Hepatocyte (in vitro differentiated cells): ENCODE results near the gene CASP2. TPM values are rescaled to one million over a fixed set of nuclear protein-coding genes. Genes with fewer than 3 reads are reported as not detected.

Experiments used
- DNase-seq: peaks from one replicate; pipeline ENCODE4 v3.0.0-alpha.2; 2016; ENCODE audit warnings: low spot score
- H2AFZ ChIP-seq: fragments of 200-600 bp; sonication (generic); 2 replicates; pipeline ENCODE4 v1.6.0; 2016; ENCODE audit warnings: antibody characterized with exemption, mild to moderate bottlenecking
- H3K27ac ChIP-seq: fragments of 200-600 bp; sonication (generic); 2 replicates; pipeline ENCODE4 v1.5.1; 2016; ENCODE audit warnings: mild to moderate bottlenecking
- H3K27me3 ChIP-seq: fragments of 200-600 bp; sonication (generic); 2 replicates; pipeline ENCODE4 v1.6.1; 2016
- H3K36me3 ChIP-seq: fragments of 200-600 bp; sonication (generic); replicated peaks from 2 replicates; pipeline ENCODE4 v1.5.1; 2016; ENCODE audit warnings: low read depth; ENCODE audit not compliant: insufficient read depth
- H3K4me1 ChIP-seq: fragments of 200-600 bp; sonication (generic); 2 replicates; pipeline ENCODE4 v1.5.1; 2016; ENCODE audit warnings: mild to moderate bottlenecking, moderate library complexity; ENCODE audit not compliant: insufficient read depth
- H3K4me2 ChIP-seq: fragments of 200-600 bp; sonication (generic); 2 replicates; pipeline ENCODE4 v1.6.0; 2016
- H3K4me3 ChIP-seq: fragments of 200-600 bp; sonication (generic); 2 replicates; pipeline ENCODE4 v1.5.1; 2016; ENCODE audit warnings: mild to moderate bottlenecking
- H3K79me2 ChIP-seq: fragments of 200-600 bp; sonication (generic); 2 replicates; pipeline ENCODE4 v1.6.0; 2017; ENCODE audit warnings: mild to moderate bottlenecking
- H3K9me2 ChIP-seq: fragments of 200-600 bp; sonication (generic); replicated peaks from 2 replicates; pipeline ENCODE4 v1.6.0; 2017; ENCODE audit warnings: mild to moderate bottlenecking; ENCODE audit not compliant: insufficient read depth
- H3K9me3 ChIP-seq: fragments of 200-600 bp; sonication (generic); 2 replicates; pipeline ENCODE4 v1.5.1; 2016; ENCODE audit warnings: low read depth, mild to moderate bottlenecking
- H4K20me1 ChIP-seq: fragments of 200-600 bp; sonication (generic); 2 replicates; pipeline ENCODE4 v1.6.0; 2016; ENCODE audit warnings: mild to moderate bottlenecking; ENCODE audit not compliant: insufficient read depth, poor library complexity, severe bottlenecking
- CTCF ChIP-seq: fragments of 200-600 bp; sonication (generic); IDR thresholded peaks from 2 replicates; pipeline ENCODE4 v1.5.1; 2016; ENCODE audit warnings: antibody characterized with exemption, mild to moderate bottlenecking; ENCODE audit not compliant: poor library complexity
- EZH2 ChIP-seq: fragments of 200-600 bp; sonication (generic); IDR thresholded peaks from 2 replicates; pipeline ENCODE4 v1.6.1; 2016; ENCODE audit warnings: antibody characterized with exemption, mild to moderate bottlenecking, borderline replicate concordance
- EZH2phosphoT487 ChIP-seq: fragments of 200-600 bp; sonication (generic); IDR thresholded peaks from one replicate; pipeline ENCODE4 v1.6.1; 2018; ENCODE audit warnings: antibody characterized with exemption, mild to moderate bottlenecking, low read depth, moderate library complexity; ENCODE audit not compliant: unreplicated experiment, severe bottlenecking
- WGBS: methylation state at CpG from one replicate; pipeline ENCODE4 v1.1.6; 2016; ENCODE audit warnings: low lambda C conversion rate; ENCODE audit errors: missing lambda C conversion rate; 5-methylcytosine and 5-hydroxymethylcytosine counted together
- polyA plus RNA-seq: library from polyadenylated mRNA; unstranded; fragments of >200 nt; fragmentation: Nextera tagmentation; extraction: Ambion mirVana; gene quantifications from 2 replicates; pipeline ENCODE4 v1.2.1, GENCODE V29; 2016
- total RNA-seq: library from RNA; depleted of rRNA; stranded (reverse); fragments of >200 nt; gene quantifications from 2 replicates; pipeline ENCODE4 v1.2.3, GENCODE V29; 2014

Gene CASP2
- total and polyA plus RNA-seq, 2 experiments from 2014 or later = 8.5 to 11.9 TPM

DNA sequence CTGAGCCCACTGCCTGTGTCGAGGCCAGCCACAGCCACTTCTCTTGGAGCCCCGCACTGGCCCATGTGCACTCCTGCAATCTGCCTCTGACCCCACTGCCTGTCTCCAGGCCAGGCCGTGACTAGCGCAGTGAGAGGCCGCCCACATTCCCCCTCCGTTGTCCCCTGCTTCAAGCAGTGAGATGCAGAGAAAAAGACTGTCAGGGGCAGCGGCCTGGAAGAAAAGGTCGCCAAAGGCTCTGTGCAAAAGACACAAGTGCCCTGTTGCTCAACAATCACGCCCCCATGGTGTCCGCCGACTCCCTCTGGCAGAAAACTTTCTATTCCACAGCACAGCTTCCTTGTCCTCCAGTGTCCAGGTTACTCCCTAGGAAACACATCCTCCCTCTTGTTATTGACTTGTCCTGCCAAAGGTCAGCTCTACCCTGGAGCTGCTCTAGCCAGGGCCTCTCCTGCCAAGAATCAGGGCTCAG, 64.4 kb downstream of the CASP2 start:
- Histone ChIP-seq H3K4me3 (no peak overlapping the region), H3K4me2 (no peak overlapping the region), H3K36me3 (no peaks in the 10 kb centered on the region), H3K9me3 (no peaks in the 10 kb centered on the region), H2AFZ (no peak overlapping the region), H3K27me3 (no peaks in the 10 kb centered on the region), H3K4me1 (no peaks in the 10 kb centered on the region), H4K20me1 (no peaks in the 10 kb centered on the region), H3K27ac (no peak overlapping the region), H3K9me2 (no peaks in the 10 kb centered on the region), H3K79me2 (no peaks in the 10 kb centered on the region)
- no peak for TF ChIP-seq EZH2
- no peak for TF ChIP-seq EZH2phosphoT487
- no peak for TF ChIP-seq CTCF
- no peak for DNase-seq
- 79% methylated on average over 11 of the region's 11 CpGs for WGBS

- no peak overlapping the region for H3K4me3 ChIP-seq
- H3K9me2 ChIP-seq = no peaks in the 10 kb centered on the region
- TF ChIP-seq CTCF (no peak), EZH2 (no peak)
- no peak overlapping the region for H3K4me2 ChIP-seq
- no peak for DNase-seq
- WGBS = 93% methylated on average over 8 of the region's 8 CpGs
- no peaks in the 10 kb centered on the region for H3K9me3 ChIP-seq
- H3K27ac ChIP-seq = no peak overlapping the region
- peaks cover 10% of the 10 kb centered on the region for H3K27me3 ChIP-seq
- H3K79me2 ChIP-seq = no peaks in the 10 kb centered on the region
- H2AFZ ChIP-seq = no peak overlapping the region
- H3K36me3 ChIP-seq = no peaks in the 10 kb centered on the region
- H4K20me1 ChIP-seq = no peaks in the 10 kb centered on the region
- no peaks in the 10 kb centered on the region for H3K4me1 ChIP-seq
Measured at GRCh38 chr7:143354376-143354775, 66.2 kb downstream of the CASP2 start.

DNA sequence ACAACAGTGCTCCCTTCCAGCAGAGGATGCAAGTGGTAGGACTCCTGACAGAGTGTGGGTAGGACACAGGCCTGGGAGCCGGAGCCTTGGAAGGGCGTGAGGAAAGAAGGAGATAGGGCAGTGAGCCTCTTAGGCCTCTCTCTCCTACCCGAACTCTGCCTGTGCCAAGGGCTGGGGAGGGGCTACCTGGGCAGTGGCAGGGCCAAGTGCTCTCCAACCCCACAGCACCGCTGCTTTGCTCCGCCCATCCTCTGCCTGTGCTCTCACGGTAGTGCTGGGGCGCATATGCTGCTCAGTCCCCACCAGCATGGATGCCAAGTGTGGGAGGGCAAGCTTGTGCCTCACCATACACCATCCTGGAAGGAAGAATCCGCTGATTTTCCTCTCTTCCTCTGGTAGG, 66.8 kb downstream of the CASP2 start:
- H3K27ac ChIP-seq = no peak overlapping the region
- no peak overlapping the region for H3K4me2 ChIP-seq
- no peaks in the 10 kb centered on the region for H4K20me1 ChIP-seq
- H3K9me2 ChIP-seq = no peaks in the 10 kb centered on the region
- no peaks in the 10 kb centered on the region for H3K4me1 ChIP-seq
- TF ChIP-seq EZH2 (no peak), CTCF (no peak), EZH2phosphoT487 (no peak)
- 89% methylated on average over 8 of the region's 8 CpGs for WGBS
- no peak overlapping the region for H3K4me3 ChIP-seq
- no peaks in the 10 kb centered on the region for H3K79me2 ChIP-seq
- no peak for DNase-seq
- no peaks in the 10 kb centered on the region for H3K9me3 ChIP-seq
- no peaks in the 10 kb centered on the region for H3K36me3 ChIP-seq
- no peak overlapping the region for H2AFZ ChIP-seq
- peaks cover 12% of the 10 kb centered on the region for H3K27me3 ChIP-seq
